Peyer's patch (tissue), 4 donors: ENCODE measurements around the gene PRND.

Source experiments
- POLR2A ChIP-seq, 2 donors: fragments of 450-650 bp; IDR thresholded peaks; one replicate each; pipeline ENCODE4 v1.5.1; 2017; ENCODE audit warnings: antibody characterized with exemption in 2 of 2, mild to moderate bottlenecking in 2 of 2, moderate library complexity in 2 of 2
- TF ChIP-seq, protein P1 (sequence below), 6 experiments: fragments of 450-650 bp in 4 of 6; fragments of 200-600 bp in 2 of 6; sonication (generic) in 1 of 6; IDR thresholded peaks; one replicate each; pipeline ENCODE4 v1.5.1; 2017 to 2019; ENCODE audit warnings: antibody characterized with exemption in 6 of 6, mild to moderate bottlenecking in 3 of 6, moderate library complexity in 1 of 6

DNA sequence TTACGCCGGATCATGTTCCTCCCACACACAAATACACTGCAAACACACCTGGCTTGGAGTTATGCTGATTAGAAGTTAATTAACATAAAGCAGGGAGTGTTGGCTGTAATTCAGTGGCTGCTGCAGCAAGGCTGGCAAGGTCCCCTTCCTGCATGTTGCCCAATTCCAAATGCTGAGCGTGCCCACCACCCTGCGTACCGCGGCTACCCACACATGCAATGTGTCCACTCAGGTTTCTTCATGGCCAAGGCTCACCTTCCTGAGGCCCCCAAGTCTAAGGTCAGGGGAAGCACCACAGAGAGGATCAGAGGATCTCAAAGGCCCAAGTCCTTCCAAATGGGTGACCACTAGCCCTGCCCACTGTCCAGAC, 11.6 kb upstream of the PRND start:
- TF ChIP-seq, protein P1, sequence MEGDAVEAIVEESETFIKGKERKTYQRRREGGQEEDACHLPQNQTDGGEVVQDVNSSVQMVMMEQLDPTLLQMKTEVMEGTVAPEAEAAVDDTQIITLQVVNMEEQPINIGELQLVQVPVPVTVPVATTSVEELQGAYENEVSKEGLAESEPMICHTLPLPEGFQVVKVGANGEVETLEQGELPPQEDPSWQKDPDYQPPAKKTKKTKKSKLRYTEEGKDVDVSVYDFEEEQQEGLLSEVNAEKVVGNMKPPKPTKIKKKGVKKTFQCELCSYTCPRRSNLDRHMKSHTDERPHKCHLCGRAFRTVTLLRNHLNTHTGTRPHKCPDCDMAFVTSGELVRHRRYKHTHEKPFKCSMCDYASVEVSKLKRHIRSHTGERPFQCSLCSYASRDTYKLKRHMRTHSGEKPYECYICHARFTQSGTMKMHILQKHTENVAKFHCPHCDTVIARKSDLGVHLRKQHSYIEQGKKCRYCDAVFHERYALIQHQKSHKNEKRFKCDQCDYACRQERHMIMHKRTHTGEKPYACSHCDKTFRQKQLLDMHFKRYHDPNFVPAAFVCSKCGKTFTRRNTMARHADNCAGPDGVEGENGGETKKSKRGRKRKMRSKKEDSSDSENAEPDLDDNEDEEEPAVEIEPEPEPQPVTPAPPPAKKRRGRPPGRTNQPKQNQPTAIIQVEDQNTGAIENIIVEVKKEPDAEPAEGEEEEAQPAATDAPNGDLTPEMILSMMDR (IDR thresholded peaks at IDR 0.05) = no peak
- TF ChIP-seq POLR2A (IDR thresholded peaks at IDR 0.05) = no peak
